ENCODE data around the gene PPP1R3C.

PPP1R3C gene

DNA sequence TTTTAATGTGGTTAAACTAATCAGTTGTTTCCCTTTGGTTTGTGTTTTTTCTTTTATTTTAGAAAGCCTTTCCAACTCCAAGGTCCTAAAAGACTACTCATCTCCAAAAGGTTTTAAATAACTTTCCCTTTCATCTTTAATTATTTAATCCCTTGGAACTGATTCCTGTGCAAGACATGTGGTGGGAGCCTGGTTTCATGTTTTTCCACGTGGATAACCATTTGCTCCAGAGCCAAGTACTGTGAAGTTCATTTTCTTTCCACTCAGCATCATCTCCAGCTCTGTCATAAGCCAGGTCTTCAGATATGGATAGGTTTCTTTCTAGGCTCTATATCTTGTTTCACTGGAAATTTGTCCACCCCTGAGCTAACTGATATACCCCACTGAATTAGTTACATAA lies 16.7 kb downstream of the PPP1R3C start:
- Histone ChIP-seq H3K27ac (replicated peaks; ENCODE audit: low read length) (no peak overlapping the region), H2BK120ac (ENCODE audit: low read depth, low read length) (no peak overlapping the region), H3K4me1 (ENCODE audit: control insufficient read depth in 2 of 2, insufficient read depth in 1 of 2, low read depth in 1 of 2, low read length in 2 of 2) (no peaks in the 10 kb centered on the region), H3K27me3 (ENCODE audit: control insufficient read depth in 3 of 3, insufficient read depth in 3 of 3, low read depth in 1 of 3, low read length in 3 of 3) (no peaks in the 10 kb centered on the region), H2AK5ac (ENCODE audit: low read depth, low read length) (no peak overlapping the region), H4K8ac (ENCODE audit: low read depth, low read length) (no peak overlapping the region), H3K79me1 (ENCODE audit: low read depth, low read length) (no peaks in the 10 kb centered on the region), H3K9me3 (replicated peaks in 1 of 2; ENCODE audit: control insufficient read depth in 2 of 2, insufficient read depth in 1 of 2, low read depth in 1 of 2, low read length in 2 of 2) (no peaks in the 10 kb centered on the region), H2BK12ac (ENCODE audit: low read length) (no peak overlapping the region), H3K4me2 (ENCODE audit: insufficient read depth, low read length, poor library complexity, severe bottlenecking) (no peak overlapping the region), H3K4me3 (ENCODE audit: low read length in 2 of 2) (no peak overlapping the region), H3K23ac (ENCODE audit: low read depth, low read length, poor library complexity) (no peak overlapping the region), H2BK5ac (ENCODE audit: low read length) (no peak overlapping the region), H3K9ac (ENCODE audit: low read depth, low read length, poor library complexity) (no peak overlapping the region), H2BK15ac (ENCODE audit: low read length) (no peak overlapping the region), H4K91ac (ENCODE audit: low read depth, low read length, poor library complexity) (no peak overlapping the region), H3K18ac (ENCODE audit: low read length) (no peak overlapping the region), H3K4ac (ENCODE audit: low read length) (no peak overlapping the region), H2AFZ (ENCODE audit: low read length) (no peak overlapping the region), H3K14ac (ENCODE audit: low read length) (no peak overlapping the region), H3K36me3 (replicated peaks in 1 of 2; ENCODE audit: control insufficient read depth in 2 of 2, insufficient read depth in 2 of 2, low read length in 2 of 2) (no peaks in the 10 kb centered on the region)
- no CpG with 5 or more reads among the region's 1 CpG for WGBS, 2 donors (ENCODE audit: extremely low coverage in 2 of 2, insufficient read length in 2 of 2, insufficient replicate concordance in 1 of 2)
- no peak for DNase-seq (ENCODE audit: low spot score)

DNA sequence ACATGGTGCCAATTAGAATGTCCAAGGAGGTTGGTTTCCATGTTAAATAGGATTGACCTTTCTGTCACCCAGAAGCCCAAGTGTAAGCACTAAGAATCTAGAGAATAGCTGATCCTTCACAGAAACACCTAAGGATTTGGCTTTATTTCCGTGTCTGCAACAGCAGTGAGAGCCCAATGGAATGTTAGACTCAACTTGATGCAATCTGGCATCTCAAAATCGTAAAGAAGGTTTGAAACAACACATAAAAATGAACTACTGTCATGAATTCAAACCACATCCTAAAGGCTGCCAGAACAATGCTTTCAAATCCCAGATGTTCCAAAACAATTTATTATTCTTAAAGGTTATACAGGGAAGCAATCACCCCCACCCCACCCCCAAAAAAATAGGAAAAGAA lies 18.6 kb downstream of the PPP1R3C start:
- Histone ChIP-seq H3K79me1 (ENCODE audit: low read depth, low read length) (no peaks in the 10 kb centered on the region), H2BK5ac (ENCODE audit: low read length) (no peak overlapping the region), H4K8ac (ENCODE audit: low read depth, low read length) (no peak overlapping the region), H3K9ac (ENCODE audit: low read depth, low read length, poor library complexity) (no peak overlapping the region), H3K4me1 (ENCODE audit: control insufficient read depth in 2 of 2, insufficient read depth in 1 of 2, low read depth in 1 of 2, low read length in 2 of 2) (no peaks in the 10 kb centered on the region), H3K14ac (ENCODE audit: low read length) (no peak overlapping the region), H3K4ac (ENCODE audit: low read length) (no peak overlapping the region), H3K18ac (ENCODE audit: low read length) (no peak overlapping the region), H4K91ac (ENCODE audit: low read depth, low read length, poor library complexity) (no peak overlapping the region), H3K36me3 (replicated peaks in 1 of 2; ENCODE audit: control insufficient read depth in 2 of 2, insufficient read depth in 2 of 2, low read length in 2 of 2) (no peaks in the 10 kb centered on the region), H2BK12ac (ENCODE audit: low read length) (no peak overlapping the region), H3K9me3 (replicated peaks in 1 of 2; ENCODE audit: control insufficient read depth in 2 of 2, insufficient read depth in 1 of 2, low read depth in 1 of 2, low read length in 2 of 2) (no peaks in the 10 kb centered on the region), H3K4me3 (ENCODE audit: low read length in 2 of 2) (no peak overlapping the region), H3K27me3 (ENCODE audit: control insufficient read depth in 3 of 3, insufficient read depth in 3 of 3, low read depth in 1 of 3, low read length in 3 of 3) (no peaks in the 10 kb centered on the region), H2BK15ac (ENCODE audit: low read length) (no peak overlapping the region), H2AFZ (ENCODE audit: low read length) (no peak overlapping the region), H3K27ac (replicated peaks; ENCODE audit: low read length) (no peak overlapping the region), H3K23ac (ENCODE audit: low read depth, low read length, poor library complexity) (no peak overlapping the region), H2BK120ac (ENCODE audit: low read depth, low read length) (no peak overlapping the region), H3K4me2 (ENCODE audit: insufficient read depth, low read length, poor library complexity, severe bottlenecking) (no peak overlapping the region), H2AK5ac (ENCODE audit: low read depth, low read length) (no peak overlapping the region)
- DNase-seq (ENCODE audit: low spot score), result no peak
- no CpG with 5 or more reads among the region's 2 CpGs for WGBS, 2 donors (ENCODE audit: extremely low coverage in 2 of 2, insufficient read length in 2 of 2, insufficient replicate concordance in 1 of 2)

DNA sequence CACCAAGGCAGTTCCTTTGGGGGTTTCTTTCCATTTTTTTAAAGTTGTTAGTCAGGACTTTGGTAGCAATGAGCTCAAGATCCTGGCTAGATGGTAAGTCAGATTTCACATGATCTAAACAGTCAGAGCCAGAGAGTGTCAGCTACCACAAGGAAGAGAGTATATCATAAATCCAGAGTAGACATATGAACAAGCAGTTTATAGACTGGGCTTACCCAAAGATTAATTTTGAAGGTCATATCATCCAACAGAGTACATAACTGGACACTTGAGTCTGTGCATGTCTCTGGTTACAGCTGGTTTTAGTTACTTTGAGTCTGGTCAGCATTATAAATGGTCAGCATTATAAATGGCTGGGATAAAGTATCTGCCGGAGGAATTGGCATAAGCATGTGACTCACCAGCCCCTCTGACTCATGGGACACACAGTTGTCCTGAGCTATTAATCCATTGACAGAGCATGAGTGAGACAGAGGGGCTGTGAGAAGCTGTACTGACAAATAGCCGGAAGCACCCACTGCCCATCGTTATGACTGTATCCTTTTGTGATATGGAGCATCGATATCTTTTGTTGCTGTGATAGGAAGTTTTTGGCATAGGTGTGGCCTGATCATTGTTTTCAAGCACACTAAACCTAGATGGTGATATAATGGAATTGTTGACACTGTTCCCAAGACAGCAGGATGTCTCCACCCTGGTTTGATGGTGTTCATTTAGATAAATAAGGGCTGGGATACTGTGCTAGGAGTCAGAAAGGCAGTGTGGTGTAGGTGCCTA lies 19.3 kb downstream of the PPP1R3C start:
- no peak for DNase-seq (ENCODE audit: low spot score)
- Histone ChIP-seq H3K4me2 (ENCODE audit: insufficient read depth, low read length, poor library complexity, severe bottlenecking) (no peak overlapping the region), H3K23ac (ENCODE audit: low read depth, low read length, poor library complexity) (no peak overlapping the region), H3K4me3 (ENCODE audit: low read length in 2 of 2) (no peak overlapping the region), H3K36me3 (replicated peaks in 1 of 2; ENCODE audit: control insufficient read depth in 2 of 2, insufficient read depth in 2 of 2, low read length in 2 of 2) (no peaks in the 10 kb centered on the region), H3K9ac (ENCODE audit: low read depth, low read length, poor library complexity) (no peak overlapping the region), H3K9me3 (replicated peaks in 1 of 2; ENCODE audit: control insufficient read depth in 2 of 2, insufficient read depth in 1 of 2, low read depth in 1 of 2, low read length in 2 of 2) (no peaks in the 10 kb centered on the region), H2BK5ac (ENCODE audit: low read length) (no peak overlapping the region), H2BK12ac (ENCODE audit: low read length) (no peak overlapping the region), H2AFZ (ENCODE audit: low read length) (no peak overlapping the region), H3K14ac (ENCODE audit: low read length) (no peak overlapping the region), H3K4me1 (ENCODE audit: control insufficient read depth in 2 of 2, insufficient read depth in 1 of 2, low read depth in 1 of 2, low read length in 2 of 2) (peaks cover 2 to 4% of the 10 kb centered on the region in 2 donors), H3K18ac (ENCODE audit: low read length) (no peak overlapping the region), H2BK120ac (ENCODE audit: low read depth, low read length) (no peak overlapping the region), H3K27ac (replicated peaks; ENCODE audit: low read length) (no peak overlapping the region), H2BK15ac (ENCODE audit: low read length) (no peak overlapping the region), H3K27me3 (ENCODE audit: control insufficient read depth in 3 of 3, insufficient read depth in 3 of 3, low read depth in 1 of 3, low read length in 3 of 3) (no peaks in the 10 kb centered on the region), H3K79me1 (ENCODE audit: low read depth, low read length) (no peaks in the 10 kb centered on the region), H4K8ac (ENCODE audit: low read depth, low read length) (no peak overlapping the region), H4K91ac (ENCODE audit: low read depth, low read length, poor library complexity) (no peak overlapping the region), H2AK5ac (ENCODE audit: low read depth, low read length) (no peak overlapping the region), H3K4ac (ENCODE audit: low read length) (no peak overlapping the region)
- no CpG with 5 or more reads among the region's 4 CpGs for WGBS, 2 donors (ENCODE audit: extremely low coverage in 2 of 2, insufficient read length in 2 of 2, insufficient replicate concordance in 1 of 2)

DNA sequence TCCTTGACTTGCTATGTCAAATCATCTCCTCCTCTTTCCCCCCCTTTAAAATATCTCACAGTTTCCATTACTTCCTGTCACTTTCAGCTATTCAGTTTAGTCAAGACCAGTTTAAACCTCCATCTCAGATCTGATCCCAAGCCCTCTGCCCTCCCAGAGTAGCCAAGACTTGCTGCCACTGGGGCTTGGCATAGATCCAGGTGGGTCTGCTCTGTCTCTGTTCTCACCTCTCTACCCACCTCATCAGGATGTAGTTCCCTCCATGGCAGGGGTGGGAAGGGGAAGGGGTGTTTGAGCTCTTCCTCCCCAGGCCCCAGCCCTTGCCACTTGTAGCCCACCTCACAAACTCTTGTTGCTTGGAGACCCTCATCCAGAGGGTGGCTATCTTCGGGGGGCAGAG lies 22.0 kb downstream of the PPP1R3C start:
- H2BK5ac ChIP-seq (ENCODE audit: low read length), result no peak overlapping the region
- no peak overlapping the region for H2BK12ac ChIP-seq (ENCODE audit: low read length)
- no peak overlapping the region for H2AK5ac ChIP-seq (ENCODE audit: low read depth, low read length)
- no peak overlapping the region for H2AFZ ChIP-seq (ENCODE audit: low read length)
- peak overlapping the region; percentile 60 for H3K18ac ChIP-seq (ENCODE audit: low read length)
- no peak overlapping the region for H3K4me2 ChIP-seq (ENCODE audit: insufficient read depth, low read length, poor library complexity, severe bottlenecking)
- no peak for DNase-seq (ENCODE audit: low spot score)
- H3K4me3 ChIP-seq (ENCODE audit: low read length in 2 of 2), result no peak overlapping the region
- H4K91ac ChIP-seq (ENCODE audit: low read depth, low read length, poor library complexity), result no peak overlapping the region
- H2BK15ac ChIP-seq (ENCODE audit: low read length), result no peak overlapping the region
- H3K79me1 ChIP-seq (ENCODE audit: low read depth, low read length), result no peaks in the 10 kb centered on the region
- WGBS, 2 donors (ENCODE audit: extremely low coverage in 2 of 2, insufficient read length in 2 of 2, insufficient replicate concordance in 1 of 2), result no CpG with 5 or more reads among the region's 1 CpG
- peaks cover 4 to 9% of the 10 kb centered on the region in 2 donors for H3K4me1 ChIP-seq (ENCODE audit: control insufficient read depth in 2 of 2, insufficient read depth in 1 of 2, low read depth in 1 of 2, low read length in 2 of 2)
- H3K9me3 ChIP-seq (replicated peaks in 1 of 2; ENCODE audit: control insufficient read depth in 2 of 2, insufficient read depth in 1 of 2, low read depth in 1 of 2, low read length in 2 of 2), result no peaks in the 10 kb centered on the region
- H3K23ac ChIP-seq (ENCODE audit: low read depth, low read length, poor library complexity), result no peak overlapping the region
- no peak overlapping the region for H3K14ac ChIP-seq (ENCODE audit: low read length)
- H3K27ac ChIP-seq (replicated peaks; ENCODE audit: low read length), result no peak overlapping the region
- no peak overlapping the region for H2BK120ac ChIP-seq (ENCODE audit: low read depth, low read length)
- no peak overlapping the region for H4K8ac ChIP-seq (ENCODE audit: low read depth, low read length)
- no peak overlapping the region for H3K4ac ChIP-seq (ENCODE audit: low read length)
- H3K27me3 ChIP-seq (ENCODE audit: control insufficient read depth in 3 of 3, insufficient read depth in 3 of 3, low read depth in 1 of 3, low read length in 3 of 3), result no peaks in the 10 kb centered on the region
- H3K9ac ChIP-seq (ENCODE audit: low read depth, low read length, poor library complexity), result no peak overlapping the region
- no peaks in the 10 kb centered on the region for H3K36me3 ChIP-seq (replicated peaks in 1 of 2; ENCODE audit: control insufficient read depth in 2 of 2, insufficient read depth in 2 of 2, low read length in 2 of 2)
